H1 (cell line): ENCODE measurements around the gene ART4. TPM values are rescaled to one million over a fixed set of nuclear protein-coding genes. Genes with fewer than 3 reads are reported as not detected.

Source experiments
- CTCF ChIA-PET: fragments of 300-600 bp; sonication (Branson Sonifier 250); formaldehyde crosslinking; loops from one replicate; lab custom pipeline; 2021; ENCODE audit not compliant: partially characterized antibody; lab: Charles Lee
- POLR2A ChIA-PET: fragments of 300-600 bp; sonication (Branson Sonifier 250); formaldehyde crosslinking; loops from one replicate; lab custom pipeline; 2021; ENCODE audit warnings: inconsistent platforms; ENCODE audit not compliant: partially characterized antibody; lab: Charles Lee
- DNase-seq, 2 experiments: peaks; one replicate each; pipeline versions ENCODE4 v3.0.0 to v3.0.0-alpha.2; 2010 to 2022; ENCODE audit warnings: low spot score in 2 of 2, low read depth in 1 of 2, mixed read lengths in 1 of 2
- FAIRE-seq: peaks from 2 replicates; lab custom pipeline; 2011; peaks lifted over from hg19 to GRCh38; lab: Jason Lieb, UNC
- H2AFZ ChIP-seq: 2 replicates; pipeline ENCODE4 v1.8.1; 2012; ENCODE audit warnings: low read length, inconsistent platforms
- H2AK5ac ChIP-seq: 2 replicates; pipeline ENCODE4 v1.6.1; 2013; ENCODE audit warnings: low read depth, low read length
- H2BK120ac ChIP-seq: replicated peaks from 2 replicates; pipeline ENCODE3; 2013; ENCODE audit warnings: low read depth, low read length, inconsistent platforms
- H2BK12ac ChIP-seq: 2 replicates; pipeline ENCODE4 v1.6.1; 2013; ENCODE audit warnings: low read depth, low read length
- H2BK15ac ChIP-seq: 2 replicates; pipeline ENCODE4 v1.6.1; 2013; ENCODE audit warnings: low read length
- H2BK20ac ChIP-seq: 2 replicates; pipeline ENCODE4 v1.6.1; 2013; ENCODE audit warnings: low read length
- H2BK5ac ChIP-seq: 2 replicates; pipeline ENCODE4 v1.6.1; 2013; ENCODE audit warnings: low read depth, low read length
- H3K14ac ChIP-seq: 2 replicates; pipeline ENCODE4 v1.6.1; 2013; ENCODE audit warnings: inconsistent platforms; ENCODE audit not compliant: insufficient read length
- H3K18ac ChIP-seq: 2 replicates; pipeline ENCODE4 v1.6.1; 2013; ENCODE audit warnings: low read length; ENCODE audit errors: extremely low read depth
- H3K23ac ChIP-seq: 2 replicates; pipeline ENCODE4 v1.6.1; 2013; ENCODE audit warnings: inconsistent platforms; ENCODE audit not compliant: insufficient read length
- H3K23me2 ChIP-seq: 2 replicates; pipeline ENCODE4 v1.6.1; 2013; ENCODE audit warnings: low read depth, low read length
- H3K27ac ChIP-seq: 2 replicates; pipeline ENCODE4 v1.6.1; 2011; ENCODE audit warnings: low read depth, low read length, inconsistent platforms
- H3K27me3 ChIP-seq, 4 experiments: replicated peaks in 1 of 4; 1 replicate in 1 of 4; 2 replicates in 3 of 4; pipeline versions ENCODE4 v1.6.1 to v1.8.1; 2011 to 2013; ENCODE audit warnings: low read length in 3 of 4, mild to moderate bottlenecking in 3 of 4, inconsistent platforms in 2 of 4, mixed read lengths in 2 of 4, moderate library complexity in 1 of 4; ENCODE audit not compliant: control insufficient read depth in 3 of 4, insufficient read depth in 3 of 4; ENCODE audit errors: extremely low read depth in 1 of 4
- H3K36me3 ChIP-seq, 4 experiments: 2 replicates each; pipeline versions ENCODE4 v1.6.1 to v1.8.1; 2011 to 2013; ENCODE audit warnings: mild to moderate bottlenecking in 4 of 4, low read length in 3 of 4, moderate library complexity in 2 of 4, control low read depth in 1 of 4, inconsistent platforms in 1 of 4; ENCODE audit not compliant: insufficient read depth in 4 of 4, control insufficient read depth in 2 of 4
- H3K4ac ChIP-seq: replicated peaks from 2 replicates; pipeline ENCODE3; 2013; ENCODE audit warnings: low read length, low read depth, mixed read lengths, inconsistent platforms; ENCODE audit not compliant: insufficient read length
- H3K4me1 ChIP-seq, 4 experiments: replicated peaks in 1 of 4; 1 replicate in 1 of 4; 2 replicates in 3 of 4; pipeline versions ENCODE4 v1.6.1 to v1.8.1; 2011 to 2013; ENCODE audit warnings: low read length in 3 of 4, inconsistent platforms in 2 of 4, mixed read lengths in 1 of 4; ENCODE audit not compliant: insufficient read depth in 4 of 4, control insufficient read depth in 3 of 4
- H3K4me2 ChIP-seq, 2 experiments: 2 replicates each; pipeline versions ENCODE4 v1.6.1 to v1.8.1; 2011 to 2013; ENCODE audit warnings: low read depth in 2 of 2, low read length in 2 of 2, control low read depth in 1 of 2, inconsistent platforms in 1 of 2, mild to moderate bottlenecking in 1 of 2; ENCODE audit not compliant: insufficient read depth in 1 of 2
- H3K4me3 ChIP-seq, 4 experiments: fragments of 200-600, 300-600 bp in 1 of 4; sonication (generic), shearing (Covaris generic), sonication (Bioruptor Twin) in 1 of 4; 2 replicates each; pipeline versions ENCODE4 v1.5.1 to v1.8.1; 2011 to 2016; ENCODE audit warnings: low read length in 4 of 4, low read depth in 3 of 4, control low read depth in 2 of 4, inconsistent platforms in 2 of 4, mild to moderate bottlenecking in 2 of 4, mixed read lengths in 1 of 4, moderate library complexity in 1 of 4; ENCODE audit not compliant: insufficient read depth in 2 of 4; ENCODE audit errors: extremely low read depth in 1 of 4
- H3K56ac ChIP-seq: replicated peaks from 2 replicates; pipeline ENCODE3; 2013; ENCODE audit warnings: low read depth, mild to moderate bottlenecking, mixed read lengths, low read length, inconsistent platforms; ENCODE audit not compliant: insufficient read length
- H3K79me1 ChIP-seq: 2 replicates; pipeline ENCODE4 v1.6.1; 2013; ENCODE audit warnings: low read depth, low read length, control low read depth
- H3K79me2 ChIP-seq, 2 experiments: 2 replicates each; pipeline versions ENCODE4 v1.6.1 to v1.8.1; 2012 to 2013; ENCODE audit warnings: low read length in 2 of 2, mild to moderate bottlenecking in 2 of 2, inconsistent platforms in 1 of 2; ENCODE audit not compliant: insufficient read depth in 2 of 2, control insufficient read depth in 1 of 2
- H3K9ac ChIP-seq, 4 experiments: replicated peaks in 1 of 4; 1 replicate in 1 of 4; 2 replicates in 3 of 4; pipeline versions ENCODE4 v1.6.1 to v1.8.1; 2011 to 2013; ENCODE audit warnings: low read depth in 3 of 4, low read length in 3 of 4, control low read depth in 2 of 4, mild to moderate bottlenecking in 2 of 4, moderate library complexity in 2 of 4, inconsistent platforms in 1 of 4; ENCODE audit errors: extremely low read depth in 1 of 4
- H3K9me3 ChIP-seq, 2 experiments: 2 replicates each; pipeline versions ENCODE4 v1.6.1 to v1.8.1; 2012 to 2013; ENCODE audit warnings: mild to moderate bottlenecking in 2 of 2, moderate library complexity in 2 of 2, control low read depth in 1 of 2, inconsistent platforms in 1 of 2, low read depth in 1 of 2, low read length in 1 of 2, mixed read lengths in 1 of 2; ENCODE audit not compliant: insufficient read depth in 2 of 2
- H4K20me1 ChIP-seq, 2 experiments: replicated peaks in 1 of 2; 2 replicates each; pipeline versions ENCODE3 to v1.8.1; 2011 to 2013; ENCODE audit warnings: inconsistent platforms in 2 of 2, low read length in 2 of 2, mild to moderate bottlenecking in 1 of 2; ENCODE audit not compliant: insufficient read depth in 2 of 2, control insufficient read depth in 1 of 2
- H4K5ac ChIP-seq: 2 replicates; pipeline ENCODE4 v1.6.1; 2013; ENCODE audit warnings: low read length, low read depth, mixed read lengths, inconsistent platforms; ENCODE audit not compliant: insufficient read length
- H4K8ac ChIP-seq: 2 replicates; pipeline ENCODE4 v1.8.0; 2013; ENCODE audit warnings: mild to moderate bottlenecking, moderate library complexity, low read length, inconsistent platforms; ENCODE audit not compliant: insufficient read depth; ENCODE audit errors: extremely low read depth
- H4K91ac ChIP-seq: replicated peaks from 2 replicates; pipeline ENCODE3; 2013; ENCODE audit warnings: low read length, mixed read lengths, inconsistent platforms; ENCODE audit not compliant: insufficient read length
- CREB1 ChIP-seq: IDR thresholded peaks from 2 replicates; pipeline ENCODE4 v1.6.1; 2012; ENCODE audit warnings: inconsistent platforms
- GABPA ChIP-seq: IDR thresholded peaks from 2 replicates; pipeline ENCODE4 v1.6.1; 2011; ENCODE audit warnings: mild to moderate bottlenecking, low read length, moderate library complexity, borderline replicate concordance; ENCODE audit not compliant: insufficient read depth
- HDAC2 ChIP-seq, 2 experiments: fragments of 300-600 bp in 1 of 2; sonication (generic) in 1 of 2; IDR thresholded peaks; 2 replicates each; pipeline ENCODE4 v1.6.1; 2011 to 2012; ENCODE audit warnings: low read depth in 2 of 2, low read length in 2 of 2, mild to moderate bottlenecking in 2 of 2, moderate library complexity in 2 of 2, borderline replicate concordance in 1 of 2, inconsistent platforms in 1 of 2
- KDM1A ChIP-seq: fragments of 200-600, 300-600 bp; sonication (generic); IDR thresholded peaks from 2 replicates; pipeline ENCODE4 v1.7.1; 2016; ENCODE audit warnings: mild to moderate bottlenecking, low read length, borderline replicate concordance
- MAFK ChIP-seq: IDR thresholded peaks from 2 replicates; pipeline ENCODE4 v1.6.1; 2012; ENCODE audit warnings: low read depth, mild to moderate bottlenecking, improper control_type of control experiment, low read length
- RFX5 ChIP-seq: IDR thresholded peaks from 2 replicates; pipeline ENCODE4 v1.6.1; 2011; ENCODE audit warnings: low read depth, low read length, improper control_type of control experiment, borderline replicate concordance
- SP4 ChIP-seq: IDR thresholded peaks from 2 replicates; pipeline ENCODE4 v1.6.1; 2012; ENCODE audit warnings: low read length, inconsistent platforms
- SUZ12 ChIP-seq: fragments of 200-600 bp; sonication (generic); IDR thresholded peaks from 2 replicates; pipeline ENCODE4 v1.6.1; 2012; ENCODE audit warnings: mild to moderate bottlenecking, inconsistent platforms, low read length, moderate library complexity, mixed read lengths
- TAF7 ChIP-seq: optimal IDR thresholded peaks from 2 replicates; pipeline ENCODE3; 2011; ENCODE audit warnings: low read depth, mild to moderate bottlenecking, inconsistent platforms, low read length, moderate library complexity, borderline replicate concordance
- WGBS, 2 experiments: shearing (Covaris generic) in 1 of 2; methylation state at CpG; one replicate each; pipeline versions ENCODE4 v1.1.6 to v1.1.7; 2013 to 2015; ENCODE audit warnings: low lambda C conversion rate in 2 of 2, mixed read lengths in 2 of 2, inconsistent platforms in 1 of 2, low coverage in 1 of 2, missing lambda C conversion rate in 1 of 2; ENCODE audit not compliant: insufficient replicate concordance in 2 of 2, insufficient coverage in 1 of 2, insufficient read length in 1 of 2; ENCODE audit errors: extremely low coverage in 1 of 2, missing lambda C conversion rate in 1 of 2; 5-methylcytosine and 5-hydroxymethylcytosine counted together
- polyA plus RNA-seq, 7 experiments: library from polyadenylated mRNA; depleted of rRNA in 3 of 7; stranded (reverse) in 5 of 7; unstranded in 2 of 7; fragments of >200 nt in 5 of 7; fragments of 200-250 nt in 2 of 7; gene quantifications; 1 replicate in 5 of 7; 2 replicates in 1 of 7; 4 replicates in 1 of 7; pipeline versions ENCODE4 v1.2.1 to v1.2.3, GENCODE V29; 2011 to 2013; ENCODE audit warnings: missing spikeins in 2 of 7, mixed read lengths in 2 of 7
- total RNA-seq: library from RNA; stranded (reverse); fragmentation: NEBNext Ultra II Directional; extraction: Animal tissue kit (Norgen Biotek cat#: 25700); gene quantifications from 2 replicates; pipeline ENCODE4 v1.2.1, GENCODE V29; 2021

ART4 gene
- total and polyA plus RNA-seq, 2 of the 8 experiments (the other 6 are each of a cell fraction or from before 2014, with no cell fraction given) = not detected

- H4K5ac ChIP-seq = no peak overlapping the region
- H3K79me1 ChIP-seq = no peaks in the 10 kb centered on the region
- H3K27me3 ChIP-seq = no peaks in the 10 kb centered on the region
- no peaks in the 10 kb centered on the region for H3K23me2 ChIP-seq
- no peaks in the 10 kb centered on the region for H3K9me3 ChIP-seq
- no peaks in the 10 kb centered on the region for H3K4me1 ChIP-seq
- H2AFZ ChIP-seq = no peak overlapping the region
- H3K79me2 ChIP-seq = no peaks in the 10 kb centered on the region
- H3K56ac ChIP-seq = no peak overlapping the region
- H3K14ac ChIP-seq = no peak overlapping the region
- H2BK15ac ChIP-seq = no peak overlapping the region
- no peak overlapping the region for H4K91ac ChIP-seq
- H2BK12ac ChIP-seq = no peak overlapping the region
- H3K36me3 ChIP-seq = peaks cover 16 to 58% (median 33%) of the 10 kb centered on the region in 4 experiments
- H3K18ac ChIP-seq = no peak overlapping the region
- H3K27ac ChIP-seq = no peak overlapping the region
- CTCF ChIA-PET = interaction anchor here (1.3 to 3.6 kb wide), 2 partner anchors 11 to 15 kb away, joined by 4 to 24 read pairs; a partner anchor contains a TSS
- TF ChIP-seq TAF7 = no peak
- no peak for TF ChIP-seq MAFK
- no peak for TF ChIP-seq SUZ12
- no peak for TF ChIP-seq KDM1A
- TF ChIP-seq HDAC2 (IDR thresholded peaks at IDR 0.05; ENCODE audit: borderline replicate concordance in 1 of 2, low read depth in 2 of 2, low read length in 2 of 2) = no peak
- TF ChIP-seq SP4 = no peak
- no peak for TF ChIP-seq CREB1
- no peak for TF ChIP-seq GABPA
- TF ChIP-seq RFX5 = no peak
- POLR2A ChIA-PET = interaction anchor here (1.0 to 9.9 kb wide), 2 partner anchors 9 to 14 kb away, joined by 3 to 136 read pairs; a partner anchor contains a TSS
- WGBS, 2 experiments = 91% methylated on average over 3 of the region's 3 CpGs; no CpG with 5 or more reads in 1 of the 2 experiments
- H4K20me1 ChIP-seq = no peaks in the 10 kb centered on the region
- no peak overlapping the region for H3K4ac ChIP-seq
- H2BK120ac ChIP-seq = no peak overlapping the region
- no peak for FAIRE-seq
- no peak overlapping the region for H3K4me3 ChIP-seq
- no peak overlapping the region for H2AK5ac ChIP-seq
- no peak overlapping the region for H3K9ac ChIP-seq
- H3K4me2 ChIP-seq = no peak overlapping the region
- no peak overlapping the region for H2BK5ac ChIP-seq
- no peak overlapping the region for H3K23ac ChIP-seq
- H4K8ac ChIP-seq = no peak overlapping the region
- no peak for DNase-seq
- no peak overlapping the region for H2BK20ac ChIP-seq
Measured at GRCh38 chr12:14785568-14785967, 57.8 kb downstream of the ART4 start.
